Measurements from ENCODE around the gene PCP2.

- TF ChIP-seq EP300 (IDR thresholded peaks at IDR 0.05; ENCODE audit: borderline replicate concordance) (no peak), YY1 (IDR thresholded peaks at IDR 0.05; ENCODE audit: low read depth) (no peak), TEAD4 (IDR thresholded peaks at IDR 0.05) (no peak), FOXM1 (IDR thresholded peaks at IDR 0.05; ENCODE audit: borderline replicate concordance, low read depth) (no peak), RAD21 (IDR thresholded peaks at IDR 0.05; ENCODE audit: low read depth) (no peak), CREB1 (IDR thresholded peaks at IDR 0.05; ENCODE audit: low read depth) (no peak), TCF12 (IDR thresholded peaks at IDR 0.05; ENCODE audit: low read depth) (no peak), EGR1 (IDR thresholded peaks at IDR 0.05) (no peak), ZBTB7A (IDR thresholded peaks at IDR 0.05; ENCODE audit: low read depth) (no peak)
- TF ChIP-seq, protein P1, sequence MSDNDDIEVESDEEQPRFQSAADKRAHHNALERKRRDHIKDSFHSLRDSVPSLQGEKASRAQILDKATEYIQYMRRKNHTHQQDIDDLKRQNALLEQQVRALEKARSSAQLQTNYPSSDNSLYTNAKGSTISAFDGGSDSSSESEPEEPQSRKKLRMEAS (IDR thresholded peaks at IDR 0.05), result no peak
Measured at GRCh38 chr19:7612282-7613274, 20.9 kb downstream of the PCP2 start.

All from Ishikawa (cell line).